ENCODE data around the gene MLC1.
"Not testable (repeated sequence)": the region's sequence is repeated elsewhere in the genome, so short reads cannot be mapped to it uniquely, and the experiment has no call there.

MLC1 gene

DNA sequence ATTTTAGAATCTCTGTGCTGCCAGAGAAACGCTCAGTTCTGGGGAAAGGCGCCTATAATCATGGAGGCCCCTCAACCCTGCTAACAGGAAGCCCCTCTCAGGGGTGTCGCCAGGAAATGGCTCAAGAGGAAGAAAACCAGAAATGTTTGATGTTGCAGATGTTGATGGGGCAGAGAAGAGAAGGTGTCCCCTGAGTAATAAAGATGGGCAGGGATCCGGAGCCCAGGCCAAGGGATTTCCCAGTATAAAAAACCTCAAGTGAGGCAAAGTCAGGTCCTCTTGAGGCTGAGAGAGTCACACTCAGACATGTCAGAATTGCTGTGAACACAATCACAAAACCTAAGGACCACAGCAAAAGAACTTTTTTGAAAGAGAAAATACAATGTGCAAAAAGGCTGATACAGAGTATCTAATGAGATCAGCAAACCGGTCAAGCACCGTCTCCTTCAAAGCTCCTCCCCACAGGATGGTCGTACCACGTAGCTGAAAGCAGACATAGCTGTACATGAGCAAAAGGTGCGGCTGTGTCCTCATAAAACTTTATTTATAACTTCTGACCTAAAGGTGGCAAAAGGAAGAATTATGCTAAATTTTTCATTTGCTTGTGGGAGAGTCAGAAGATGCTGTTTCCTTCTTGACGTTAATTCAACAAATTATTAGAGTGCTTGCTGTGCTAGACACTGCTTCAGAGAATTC is 16.8 kb upstream of the MLC1 start:
- no peak for DNase-seq

DNA sequence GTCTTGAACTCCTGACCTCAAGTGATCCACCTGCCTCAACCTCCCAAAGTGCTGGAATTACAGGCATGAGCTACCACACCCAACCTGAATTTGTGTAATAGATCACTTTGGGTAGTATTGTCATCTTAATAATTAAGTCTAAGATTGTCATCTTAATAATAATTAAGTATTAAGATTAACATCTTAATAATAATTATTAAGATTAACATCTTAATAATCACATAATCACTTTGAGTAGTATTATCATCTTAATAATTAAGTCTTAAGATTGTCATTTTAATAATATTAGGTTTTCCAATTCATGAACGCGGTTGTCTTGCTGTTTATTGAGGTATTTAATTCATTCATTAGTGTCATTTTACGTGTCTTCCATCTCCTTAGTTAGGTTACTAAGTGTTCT is 12.8 kb upstream of the MLC1 start:
- DNase-seq = no peak

DNA sequence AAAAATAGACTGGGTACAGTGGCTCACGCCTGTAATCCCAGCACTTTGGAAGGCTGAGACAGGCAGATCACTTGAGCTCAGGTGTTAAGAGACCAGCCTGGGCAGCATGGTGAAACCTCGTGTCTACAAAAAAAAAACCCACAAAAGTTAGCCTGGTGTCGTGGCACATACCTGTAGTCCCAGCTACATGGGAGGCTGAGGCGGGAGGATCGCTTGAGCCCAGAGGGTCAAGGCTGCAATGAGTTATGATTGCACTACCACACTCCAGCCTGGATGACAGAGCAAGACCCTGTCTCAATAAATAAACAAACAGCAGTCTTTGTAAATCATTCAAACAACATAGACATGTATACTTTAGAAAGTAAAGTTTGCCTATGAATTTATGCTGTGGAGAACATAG is 7.1 kb upstream of the MLC1 start:
- DNase-seq = no peak

DNA sequence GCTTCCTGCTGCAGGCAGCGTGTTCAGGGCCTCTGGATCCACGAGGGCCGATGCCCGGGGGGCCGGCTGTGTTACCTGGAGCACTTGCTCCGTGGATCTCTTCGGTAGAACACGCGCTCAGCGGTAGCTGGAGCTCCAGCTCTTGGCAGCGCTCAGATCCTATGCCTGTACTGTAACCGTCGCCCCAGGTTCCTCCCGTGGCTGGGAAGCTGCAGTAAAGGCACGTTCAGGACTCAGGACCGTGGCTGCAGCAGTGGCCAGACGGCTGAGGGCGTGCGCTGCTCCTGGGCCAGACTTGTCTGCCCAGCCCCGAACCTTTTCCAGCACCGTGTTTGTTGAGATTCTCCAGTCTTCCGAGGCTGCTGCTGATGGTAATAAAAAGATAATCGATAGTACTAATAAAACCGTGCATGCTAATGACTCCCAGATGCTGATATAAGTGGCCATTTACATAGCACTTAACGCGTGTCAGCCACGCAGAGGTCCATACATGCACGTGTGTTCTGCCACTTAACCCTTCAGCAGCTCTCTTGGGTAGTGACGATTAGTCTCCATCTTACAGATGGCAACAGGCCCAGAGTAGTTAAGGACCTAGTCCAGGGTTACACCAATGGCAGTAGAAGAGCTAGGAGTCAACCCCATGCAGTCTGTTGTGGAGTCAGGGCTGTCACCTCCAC is 6.0 kb upstream of the MLC1 start:
- DNase-seq = no peak

DNA sequence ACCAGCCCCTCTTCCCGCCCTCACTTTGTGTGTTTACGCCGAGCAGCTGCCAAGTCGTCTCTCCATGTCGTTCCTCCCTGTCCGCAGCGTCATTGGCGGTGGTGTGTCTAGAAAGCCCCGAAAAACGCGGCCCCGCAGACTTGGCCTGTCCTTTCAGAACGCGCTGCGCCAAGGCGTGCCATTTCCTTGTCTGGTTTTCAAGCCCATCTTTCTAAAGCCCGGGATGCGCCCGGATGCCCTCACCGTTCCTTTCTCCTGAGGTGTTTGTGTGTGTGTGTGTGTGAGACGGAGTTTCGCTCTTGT is 5.1 kb upstream of the MLC1 start:
- DNase-seq = no peak

DNA sequence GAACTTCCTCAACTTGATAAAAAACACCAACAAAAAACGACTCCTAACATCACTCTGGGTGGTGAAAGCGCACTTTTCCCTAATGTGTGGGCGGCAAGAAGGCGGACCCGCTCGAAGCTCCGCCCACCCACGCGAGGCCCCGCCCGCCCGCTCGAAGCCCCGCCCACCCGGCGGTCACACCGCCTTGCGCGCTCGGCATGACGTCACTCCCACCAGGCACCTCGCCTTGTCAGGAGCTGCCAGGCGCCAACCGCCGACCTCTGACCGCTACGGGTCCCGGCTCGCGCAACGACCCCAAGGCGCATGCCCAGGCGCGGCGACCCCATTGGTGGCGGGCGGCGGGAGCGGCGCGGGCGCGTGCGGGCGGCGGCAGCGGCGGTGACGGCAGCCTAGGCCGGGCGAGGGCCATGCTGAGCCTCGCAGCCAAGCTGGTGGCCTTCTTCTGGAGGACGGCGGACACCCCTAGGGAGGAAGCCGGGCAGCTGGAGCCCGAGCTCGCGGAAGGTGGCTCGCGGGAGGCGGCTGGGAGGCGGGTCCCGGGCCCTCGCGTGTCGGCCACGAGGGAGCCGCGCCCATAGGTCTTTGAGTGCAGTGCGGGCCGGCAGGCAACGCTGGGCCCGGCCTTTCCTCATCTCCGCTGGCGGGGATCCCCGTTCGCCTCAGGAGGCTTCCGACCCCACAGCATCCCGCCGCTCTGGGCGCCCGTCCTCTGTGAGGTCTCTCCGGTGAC is 4.6 kb upstream of the MLC1 start, which contains the start of gene MOV10L1:
MOV10L1 (plus strand) TSS at position 325 of the 730 bp plus-strand sequence; CDS start at position 408, 83 bp downstream.
- no peak for DNase-seq

DNA sequence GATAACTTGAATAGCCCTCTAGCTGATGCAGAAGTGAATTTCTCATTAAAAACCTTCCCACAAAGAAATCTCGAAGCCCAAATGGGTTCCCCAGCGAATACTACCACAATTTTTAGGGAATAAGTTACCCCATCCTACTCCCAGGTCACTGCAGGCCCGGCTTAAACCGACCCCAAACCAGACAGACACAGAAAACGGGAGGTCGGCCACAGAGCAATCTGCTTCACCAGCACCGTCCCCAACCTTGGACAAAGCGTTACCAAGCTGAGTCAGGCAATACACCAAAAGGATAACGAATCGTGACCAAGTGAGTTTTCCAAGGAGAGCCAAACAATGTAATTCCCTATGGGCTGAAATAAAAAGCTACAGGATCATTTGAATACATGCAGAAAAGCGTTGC is 4.0 kb upstream of the MLC1 start:
- no peak for DNase-seq

DNA sequence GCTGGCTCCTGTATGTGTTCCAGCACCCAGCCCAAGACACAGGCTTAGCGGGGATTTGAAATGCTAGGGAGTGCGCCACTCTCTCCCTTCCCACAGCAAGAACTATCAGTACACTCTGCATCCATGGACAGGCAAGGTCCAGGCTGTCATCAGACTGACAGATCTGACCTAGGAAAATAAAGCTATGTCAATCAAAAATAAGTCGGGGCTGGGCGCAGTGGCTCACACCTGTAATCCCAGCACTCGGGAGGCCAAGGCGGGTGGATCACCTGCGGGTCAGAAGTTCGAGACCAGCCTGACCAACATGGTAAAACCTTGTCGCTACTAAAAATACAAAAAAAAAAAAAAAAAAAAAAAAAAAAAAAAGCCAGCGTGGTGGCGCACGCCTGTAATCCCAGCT is 2.9 kb upstream of the MLC1 start:
- DNase-seq = no peak

DNA sequence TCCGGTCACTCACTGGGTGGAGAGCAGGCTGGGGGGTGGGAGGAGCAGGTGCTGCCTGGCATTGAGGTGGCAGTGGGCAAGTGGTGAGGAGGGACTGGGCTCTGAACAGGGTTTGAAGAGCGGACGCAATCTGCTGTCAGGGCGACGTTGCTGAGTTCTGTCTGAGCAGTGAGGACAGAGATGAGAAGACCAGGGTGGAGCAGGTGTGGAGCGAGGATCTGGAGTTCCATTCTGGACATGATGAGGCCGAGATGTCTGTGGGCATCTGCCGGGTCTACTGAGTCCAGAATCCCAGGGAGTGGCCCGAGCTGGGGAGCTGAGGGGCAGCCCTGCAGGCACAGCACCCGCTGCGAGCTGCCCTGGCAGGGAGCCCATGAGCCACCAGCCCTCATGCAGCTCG is 2.4 kb upstream of the MLC1 start:
- DNase-seq = no peak

DNA sequence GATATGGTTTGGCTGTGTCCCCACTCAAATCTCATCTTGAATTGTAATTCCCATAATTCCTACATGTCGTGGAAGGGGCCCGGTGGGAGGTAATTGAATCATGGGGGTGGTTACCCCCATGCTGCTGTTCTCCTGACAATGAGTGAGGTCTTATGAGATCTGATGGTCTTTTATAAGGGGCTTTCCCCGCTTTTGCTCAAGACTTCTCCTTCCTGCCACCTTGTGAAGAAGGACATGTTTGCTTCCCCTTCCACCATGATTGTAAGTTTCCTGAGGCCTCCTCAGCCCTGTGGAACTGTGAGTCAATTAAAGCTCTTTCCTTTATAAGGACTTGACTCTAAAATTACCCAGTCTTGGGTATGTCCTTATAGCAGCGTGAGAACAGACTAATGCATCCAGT is 1.7 kb upstream of the MLC1 start:
- not testable (repeated sequence) for DNase-seq

DNA sequence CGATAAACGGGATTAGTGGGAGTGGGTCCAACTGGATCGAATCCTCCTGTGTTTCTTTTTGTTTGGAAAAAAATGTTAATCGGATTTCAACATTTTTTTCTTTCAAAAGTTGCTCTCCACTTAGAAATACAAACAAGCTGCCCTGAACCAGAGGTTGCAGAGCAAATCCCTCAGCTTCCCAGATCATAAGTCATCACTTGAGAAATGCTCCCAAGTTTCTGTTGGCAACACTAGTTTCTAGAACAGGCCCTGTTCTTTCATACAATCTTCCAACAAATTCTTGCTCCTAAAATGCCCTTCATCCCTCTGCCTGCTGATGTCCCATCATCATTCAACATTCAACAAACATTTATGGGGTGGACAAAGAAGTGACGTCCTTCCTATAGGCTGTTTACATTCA is 1.3 kb upstream of the MLC1 start:
- DNase-seq = no peak

DNA sequence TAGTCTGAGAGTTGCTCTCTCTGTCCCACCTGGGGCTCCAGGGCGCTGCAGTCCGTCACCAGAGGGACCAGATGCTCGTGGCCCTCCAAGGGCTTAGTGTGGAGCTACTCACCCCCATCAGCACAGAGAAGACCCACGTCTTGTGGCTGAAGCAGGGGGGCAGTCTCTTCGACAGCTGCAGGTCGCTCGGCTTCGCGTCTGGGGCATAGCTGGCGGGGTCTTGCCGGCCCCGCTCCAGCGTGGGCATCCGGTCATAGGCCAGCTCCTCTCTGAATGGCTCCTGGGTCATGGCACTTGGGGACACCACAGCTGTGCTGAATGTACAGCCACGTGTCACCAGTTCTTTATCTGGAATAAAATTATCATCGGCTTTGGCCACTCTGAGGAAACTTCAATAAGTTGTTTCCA is 608 bp downstream of the MLC1 start:
- DNase-seq = no peak

DNA sequence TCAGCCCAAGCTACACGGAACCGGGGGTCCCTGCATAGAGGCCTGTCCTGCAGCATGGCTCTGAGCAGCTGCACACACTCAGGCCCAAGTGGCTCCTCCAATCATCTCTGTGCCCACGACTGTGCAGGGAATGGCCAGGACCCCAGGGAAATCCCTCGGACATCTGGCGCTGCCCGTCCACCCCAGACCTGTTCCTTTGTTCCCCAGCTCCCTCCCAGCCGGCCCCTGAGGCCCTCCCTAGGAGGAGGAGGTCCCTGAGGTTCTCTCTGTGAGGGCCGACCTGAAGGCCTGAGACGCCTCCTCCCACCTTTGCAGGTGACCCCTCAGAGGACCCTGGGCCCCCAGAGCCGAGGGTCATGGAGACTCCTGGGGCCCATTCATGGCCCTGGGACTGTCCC is 1.1 kb downstream of the MLC1 start:
- no peak for DNase-seq

DNA sequence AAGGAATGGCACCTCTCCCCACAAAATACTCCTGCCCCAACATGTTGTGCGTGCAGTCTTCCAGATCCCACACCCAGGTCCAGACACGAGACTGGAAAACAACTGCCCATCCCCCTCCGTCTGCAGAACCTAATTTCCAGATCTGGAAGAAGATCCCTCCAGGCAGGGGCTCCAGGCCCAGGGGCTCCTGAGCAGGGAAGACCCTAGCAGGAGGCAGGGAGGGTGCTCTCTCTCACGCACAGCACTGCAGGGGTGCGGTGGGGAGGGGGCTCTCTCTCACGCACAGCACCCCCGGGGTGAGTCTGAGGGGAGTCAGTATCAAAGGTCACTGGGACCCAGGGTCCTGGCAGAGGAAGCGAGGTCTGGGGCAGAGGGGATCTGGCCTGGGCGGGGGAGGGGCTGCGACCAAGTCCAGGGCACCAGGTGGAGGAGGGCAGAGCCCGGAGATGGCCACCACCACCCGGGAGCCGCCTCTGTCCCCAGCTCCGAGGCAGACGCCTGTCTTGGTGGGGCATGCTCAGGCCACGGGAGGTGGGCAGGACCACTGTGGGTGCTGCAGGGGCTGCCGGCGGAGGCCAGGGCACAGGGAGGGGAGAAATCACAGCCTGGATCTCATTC is 1.7 kb downstream of the MLC1 start:
- no peak for DNase-seq

DNA sequence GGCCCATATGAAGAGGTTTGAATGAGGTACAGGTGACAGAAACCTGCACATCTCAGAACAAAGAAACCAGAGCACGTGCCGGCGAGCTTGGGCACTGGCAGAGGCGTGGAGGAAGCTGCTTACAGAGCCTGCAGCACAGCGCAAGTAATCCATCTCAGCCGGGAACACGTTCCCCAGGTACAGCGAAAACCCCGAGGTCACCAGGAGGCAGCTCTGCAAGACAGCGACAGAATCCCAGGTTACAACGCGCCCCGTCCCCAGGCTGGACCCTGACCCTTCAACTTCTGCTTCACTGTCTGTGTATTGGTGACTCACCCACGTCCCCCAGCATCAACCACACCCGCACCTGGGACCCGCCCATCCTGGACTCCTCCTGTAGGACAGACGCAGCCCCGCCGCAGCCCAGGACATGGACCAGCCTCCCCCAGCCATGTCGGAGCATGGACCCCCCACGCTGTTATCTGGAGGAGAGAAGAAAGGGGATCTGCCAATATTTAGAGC is 2.2 kb downstream of the MLC1 start:
- DNase-seq = no peak

DNA sequence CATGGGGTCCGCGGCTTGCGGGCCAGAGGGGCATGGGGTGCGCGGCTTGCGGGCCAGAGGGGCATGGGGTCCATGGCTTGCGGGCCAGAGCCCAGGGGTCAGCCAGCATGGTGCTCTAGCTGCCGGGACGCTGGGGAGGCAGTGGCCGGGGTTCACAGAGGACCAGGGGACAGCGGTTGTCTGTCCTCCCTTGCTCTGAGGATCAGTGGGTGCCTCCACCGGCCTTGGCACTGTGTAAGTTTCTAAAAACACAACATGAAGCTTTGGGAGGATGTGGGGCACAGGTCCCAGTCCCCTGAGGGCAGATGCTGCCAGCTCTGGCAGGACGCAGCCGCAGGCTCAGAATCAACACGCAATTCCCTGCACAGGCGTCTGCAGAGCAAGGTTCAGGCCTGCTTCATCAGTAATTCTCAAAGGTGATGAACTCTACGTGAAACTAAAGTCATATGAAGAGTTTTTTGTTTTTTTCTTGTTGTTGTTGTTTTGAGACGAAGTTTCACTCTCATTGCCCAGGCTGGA is 3.0 kb downstream of the MLC1 start:
- no peak for DNase-seq

DNA sequence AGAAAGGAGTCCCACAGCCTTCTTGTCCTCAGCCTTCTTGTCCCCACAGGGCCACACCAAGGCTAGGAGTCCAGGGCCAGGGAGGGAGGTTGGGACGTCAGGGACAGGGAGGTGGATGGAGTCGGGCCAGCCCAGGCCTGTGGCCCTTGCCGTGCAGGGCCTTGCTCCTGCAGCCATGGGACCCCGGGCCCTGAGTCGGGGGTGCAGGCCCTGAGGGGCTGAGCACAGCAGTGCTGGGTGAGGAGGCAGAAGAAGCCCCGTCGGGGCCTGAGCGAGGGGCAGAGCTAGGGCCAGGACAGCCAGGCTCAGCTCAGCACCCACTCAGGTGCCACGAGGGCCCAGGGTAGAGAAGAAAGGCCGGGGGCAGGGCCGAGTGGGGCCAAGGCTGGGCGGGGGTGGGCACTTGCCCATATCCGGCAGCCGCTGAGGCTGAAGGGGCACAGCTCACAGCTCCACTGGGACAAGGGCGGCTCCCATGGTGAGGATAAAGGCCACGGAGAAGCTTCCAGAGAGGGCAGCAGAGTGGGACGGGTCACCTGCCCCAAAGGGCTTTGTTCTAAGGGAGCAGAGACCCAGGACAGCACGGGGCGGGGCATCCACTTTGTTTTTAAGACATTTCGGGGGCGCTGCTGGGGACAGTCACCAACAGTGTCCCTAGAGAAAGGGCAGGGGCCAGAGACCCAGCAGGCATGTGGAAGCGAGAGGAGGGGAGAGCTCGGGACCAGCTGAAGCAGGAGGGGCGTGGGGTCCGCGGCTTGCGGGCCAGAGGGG is 3.6 kb downstream of the MLC1 start:
- no peak for DNase-seq

DNA sequence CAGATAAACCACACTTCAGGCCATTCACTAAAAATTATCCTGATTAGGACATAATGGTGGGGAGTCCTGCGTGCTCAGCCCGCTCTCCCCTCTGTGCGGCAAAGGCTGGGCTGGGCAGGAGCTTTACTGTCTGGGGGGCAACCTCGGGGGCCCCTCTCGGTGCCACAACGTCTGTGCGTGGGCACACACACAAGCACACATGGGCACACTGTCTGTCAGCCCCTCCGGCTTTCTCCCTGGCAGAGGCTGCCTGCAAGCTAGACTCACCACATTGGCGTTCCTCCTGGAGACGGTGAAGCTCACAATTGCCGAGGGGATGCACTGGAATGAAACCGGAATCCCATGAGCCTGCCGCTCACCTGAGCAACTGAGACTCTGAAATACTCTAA is 5.2 kb downstream of the MLC1 start:
- no peak for DNase-seq

DNA sequence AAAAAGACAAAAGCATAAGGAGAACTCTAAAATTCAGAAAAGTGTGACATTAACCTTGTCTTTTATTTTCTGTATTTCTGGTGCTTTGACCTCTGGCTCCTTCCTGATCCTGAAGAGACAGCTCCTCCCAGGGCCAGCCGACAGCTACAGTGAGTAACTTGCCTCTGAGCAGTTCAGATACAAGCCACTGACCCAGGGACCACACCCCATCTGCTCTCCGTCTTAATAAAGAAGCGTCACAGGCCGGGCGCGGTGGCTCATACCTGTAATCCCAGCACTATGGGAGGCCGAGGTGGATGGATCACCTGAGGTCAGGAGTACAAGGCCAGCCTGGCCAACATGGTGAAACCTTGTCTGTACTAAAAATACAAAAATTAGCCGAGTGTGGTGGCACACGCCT is 6.5 kb downstream of the MLC1 start:
- no peak for DNase-seq

DNA sequence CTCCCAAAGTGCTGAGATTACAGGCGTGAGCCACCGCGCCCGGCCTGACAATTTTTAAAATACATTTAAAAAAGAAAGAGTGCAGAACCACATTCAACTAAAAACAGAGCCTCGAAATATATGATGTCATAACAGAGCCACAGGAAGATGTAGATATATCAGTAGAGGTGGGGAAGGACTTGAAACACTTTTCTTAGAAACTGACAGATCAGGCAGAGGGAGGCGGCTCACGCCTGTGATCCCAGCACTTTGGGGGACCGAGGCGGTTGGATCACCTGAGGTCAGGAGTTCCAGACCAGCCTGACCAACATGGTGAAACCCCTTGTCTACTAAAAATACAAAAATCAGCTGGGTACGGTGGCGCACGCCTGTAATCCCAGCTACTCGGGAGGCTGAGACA is 7.0 kb downstream of the MLC1 start:
- DNase-seq = no peak

DNA sequence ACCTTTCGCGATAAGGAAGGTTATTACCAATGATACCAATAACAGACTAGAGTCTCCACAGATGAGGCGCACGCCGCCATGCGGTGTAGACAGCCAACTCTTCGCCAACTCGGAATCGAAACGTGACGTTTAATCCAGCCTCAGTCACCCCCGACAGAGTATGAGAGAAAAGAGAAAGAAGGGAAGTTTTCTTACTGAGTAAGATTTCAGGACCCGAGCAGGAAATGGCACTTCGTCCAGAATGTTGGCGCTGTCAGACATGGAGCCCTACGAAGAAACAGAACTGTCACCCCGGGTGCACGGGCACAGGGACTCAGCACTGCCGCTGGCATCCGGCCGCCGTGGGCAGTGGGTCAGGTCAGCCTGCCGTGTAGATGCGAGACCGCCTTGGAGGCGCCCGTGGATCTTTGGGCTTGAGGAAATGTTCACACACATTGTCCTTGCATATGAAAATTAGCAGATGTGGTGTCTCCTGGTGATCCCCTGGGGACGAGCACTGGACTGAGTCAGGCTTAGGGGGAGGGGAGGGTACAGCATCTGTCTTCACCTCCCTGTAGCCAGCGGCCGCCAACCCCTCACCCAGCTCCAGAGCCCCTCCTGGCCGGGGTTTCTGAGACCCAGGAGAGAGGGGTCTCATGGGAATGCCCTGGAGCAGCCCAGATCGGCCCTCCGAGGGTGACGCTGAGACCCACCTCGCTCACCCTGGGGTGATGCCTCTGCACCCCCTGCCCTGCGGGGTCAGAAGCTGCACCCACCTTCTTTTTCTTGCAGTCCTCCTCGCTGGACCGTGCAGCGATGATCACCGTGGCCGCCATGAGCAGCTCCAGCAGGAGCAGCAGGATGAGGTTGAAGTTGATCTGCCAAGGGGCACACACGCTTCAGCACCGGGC is 8.3 kb downstream of the MLC1 start:
- DNase-seq = no peak

Data from CD4-positive, alpha-beta T cell treated with Interleukin-6 for 4 hours (primary cell).